IPS DF 6.9 (cell line): ENCODE results near the gene RBM42.
A peak's percentile ranks its signal among the peaks of the same experiment; 100 is the strongest.

ENCODE experiments used
- DNase-seq: peaks from one replicate; pipeline ENCODE4 v3.0.0-alpha.2; 2013; ENCODE audit warnings: low read depth, low spot score
- H3K27ac ChIP-seq: one replicate; pipeline ENCODE4 v1.5.1; 2013; ENCODE audit warnings: low read length, control low read depth
- H3K27me3 ChIP-seq: 2 replicates; pipeline ENCODE4 v1.6.1; 2013; ENCODE audit warnings: mild to moderate bottlenecking, low read length; ENCODE audit not compliant: control insufficient read depth, insufficient read depth
- H3K36me3 ChIP-seq: 2 replicates; pipeline ENCODE4 v1.6.1; 2013; ENCODE audit warnings: low read length; ENCODE audit not compliant: control insufficient read depth, insufficient read depth
- H3K4me1 ChIP-seq: 2 replicates; pipeline ENCODE4 v1.6.1; 2013; ENCODE audit warnings: low read length; ENCODE audit not compliant: control insufficient read depth, insufficient read depth
- H3K4me3 ChIP-seq: 2 replicates; pipeline ENCODE4 v1.5.1; 2013; ENCODE audit warnings: mild to moderate bottlenecking, low read length
- H3K9me3 ChIP-seq: 2 replicates; pipeline ENCODE4 v1.6.1; 2013; ENCODE audit warnings: low read length, inconsistent platforms; ENCODE audit not compliant: control insufficient read depth, insufficient read depth
- WGBS: extraction: QIAGEN DNeasy Blood & Tissue Kit; methylation state at CpG from one replicate; pipeline ENCODE4 v1.1.7; 2013; ENCODE audit warnings: mixed read lengths, missing lambda C conversion rate; ENCODE audit not compliant: insufficient read length, insufficient coverage; 5-methylcytosine and 5-hydroxymethylcytosine counted together

The RBM42 gene

DNA sequence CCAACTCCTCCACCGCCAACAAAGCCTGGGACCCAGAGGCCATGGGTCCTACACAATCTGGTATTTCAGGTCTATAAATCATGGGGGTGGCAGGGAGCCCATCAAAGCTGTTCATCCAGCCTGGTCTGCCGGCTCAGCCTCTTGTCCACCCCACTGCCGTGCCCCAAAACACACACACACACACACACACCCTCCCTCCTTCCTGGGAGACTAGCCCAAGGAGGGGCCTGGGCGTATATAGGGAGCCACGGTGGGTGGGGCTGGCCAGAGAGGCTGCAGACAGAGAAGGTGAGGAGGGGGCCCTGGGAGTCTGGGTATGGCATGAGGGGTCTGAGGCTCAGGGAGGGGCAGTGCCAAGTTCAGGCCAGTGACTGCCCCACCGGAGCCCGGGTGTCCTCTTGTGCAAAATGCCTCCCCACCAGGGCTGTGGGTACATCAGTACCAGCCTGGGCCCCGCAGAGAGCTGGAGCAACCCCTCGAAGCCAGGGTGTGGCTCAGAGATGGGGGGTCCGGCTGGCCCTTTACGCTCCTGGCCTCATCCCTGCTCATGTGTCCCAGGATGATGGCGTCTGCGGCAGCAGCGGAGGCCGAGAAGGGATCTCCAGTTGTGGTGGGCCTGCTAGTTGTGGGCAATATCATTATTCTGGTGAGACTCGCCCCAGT lies 37.5 kb downstream of the RBM42 start, which contains the start of gene UPK1A:
Gene UPK1A, plus strand, starts transcription at position 267 of the 663 bp plus-strand sequence. Its CDS starts 296 bp downstream, at position 563.
- Histone ChIP-seq H3K9me3 (no peaks in the 10 kb centered on the region), H3K27me3 (no peaks in the 10 kb centered on the region), H3K27ac (no peak within 1 kb of the TSS), H3K4me1 (no peaks in the 10 kb centered on the region), H3K36me3 (no peaks in the 10 kb centered on the region), H3K4me3 (no peak within 1 kb of the TSS)
- DNase-seq, result no peak
- WGBS, result no CpG with 5 or more reads among the region's 16 CpGs

GRCh38 chr19:35669566-35669965 lies 40.7 kb downstream of the RBM42 start:
- Histone ChIP-seq H3K4me3 (no peak overlapping the region), H3K36me3 (no peaks in the 10 kb centered on the region), H3K27ac (no peak overlapping the region), H3K4me1 (no peaks in the 10 kb centered on the region), H3K9me3 (no peaks in the 10 kb centered on the region), H3K27me3 (no peaks in the 10 kb centered on the region)
- no CpG with 5 or more reads among the region's 6 CpGs for WGBS
- DNase-seq, result no peak

- Histone ChIP-seq H3K9me3 (no peaks in the 10 kb centered on the region), H3K36me3 (no peaks in the 10 kb centered on the region), H3K27me3 (no peaks in the 10 kb centered on the region), H3K4me3 (no peak overlapping the region), H3K4me1 (no peaks in the 10 kb centered on the region), H3K27ac (no peak overlapping the region)
- DNase-seq, result no peak
- WGBS, result no CpG with 5 or more reads among the region's 4 CpGs
These were observed 41.1 kb downstream of the RBM42 start for GRCh38 chr19:35669974-35670373.

DNA sequence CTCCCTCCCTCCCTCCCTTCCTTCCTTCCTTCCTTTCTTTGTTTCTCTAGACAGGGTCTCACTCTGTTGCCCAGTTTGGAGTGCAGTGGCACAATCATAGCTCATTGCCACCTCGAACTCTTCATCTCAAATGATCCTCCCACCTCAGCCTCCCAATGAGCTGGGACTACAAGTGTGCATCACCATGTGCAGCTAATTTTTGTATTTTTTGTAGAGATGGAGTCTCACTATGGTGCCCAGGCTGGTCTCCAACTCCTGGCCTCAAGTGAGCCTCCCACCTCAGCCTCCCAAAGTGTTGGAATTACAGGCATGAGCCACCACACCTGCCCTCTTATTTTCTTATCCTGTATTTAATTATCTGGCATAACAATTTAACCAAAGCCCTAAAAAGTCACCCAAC lies 41.9 kb downstream of the RBM42 start:
- Histone ChIP-seq H3K9me3 (no peaks in the 10 kb centered on the region), H3K4me1 (no peaks in the 10 kb centered on the region), H3K27ac (no peak overlapping the region), H3K36me3 (no peaks in the 10 kb centered on the region), H3K4me3 (no peak overlapping the region), H3K27me3 (no peaks in the 10 kb centered on the region)
- WGBS, result no CpG with 5 or more reads among the region's 1 CpG
- DNase-seq, result no peak

- no peak for DNase-seq
- no CpG with 5 or more reads among the region's 3 CpGs for WGBS
- H3K36me3 ChIP-seq, result no peaks in the 10 kb centered on the region
- H3K9me3 ChIP-seq, result no peaks in the 10 kb centered on the region
- no peak overlapping the region for H3K4me3 ChIP-seq
- H3K27me3 ChIP-seq, result no peaks in the 10 kb centered on the region
- H3K27ac ChIP-seq, result no peak overlapping the region
- no peaks in the 10 kb centered on the region for H3K4me1 ChIP-seq
These were observed 43.0 kb downstream of the RBM42 start for GRCh38 chr19:35671818-35672217.

DNA sequence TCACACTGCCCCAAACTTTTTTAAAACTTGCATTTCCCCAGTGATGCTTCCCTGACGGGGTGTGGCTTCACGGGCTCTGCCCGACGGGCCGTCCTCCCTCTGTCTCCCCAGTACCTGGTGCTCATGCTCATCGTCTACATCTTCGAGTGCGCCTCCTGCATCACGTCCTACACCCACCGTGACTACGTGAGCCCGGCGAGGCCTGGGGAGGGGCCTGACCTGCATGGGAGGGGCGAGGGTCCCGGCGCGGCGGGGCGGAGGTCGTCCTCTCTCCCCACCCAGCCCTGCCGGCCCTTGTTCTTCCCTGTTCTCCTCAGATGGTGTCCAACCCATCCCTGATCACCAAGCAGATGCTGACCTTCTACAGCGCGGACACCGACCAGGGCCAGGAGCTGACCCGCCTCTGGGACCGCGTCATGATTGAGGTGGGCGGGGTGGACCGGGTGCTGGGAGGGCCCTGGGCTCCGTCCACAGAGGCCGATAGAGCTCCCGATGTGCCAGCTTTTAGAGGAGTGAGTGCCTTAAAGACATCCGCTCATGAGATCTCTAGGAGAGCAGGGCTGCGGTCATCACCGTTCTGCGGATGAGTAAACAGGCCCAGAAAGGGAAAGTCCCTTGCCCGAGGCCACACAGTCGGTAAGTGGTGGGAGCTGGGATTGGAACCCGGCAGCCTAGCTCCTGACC lies 44.4 kb downstream of the RBM42 start:
- Histone ChIP-seq H3K4me3 (peak overlapping the region; percentile 74), H3K27ac (no peak overlapping the region), H3K9me3 (no peaks in the 10 kb centered on the region), H3K36me3 (no peaks in the 10 kb centered on the region), H3K27me3 (no peaks in the 10 kb centered on the region), H3K4me1 (no peaks in the 10 kb centered on the region)
- peak; percentile 37 for DNase-seq
- no CpG with 5 or more reads among the region's 39 CpGs for WGBS

GRCh38 chr19:35675589-35676140 lies 46.8 kb downstream of the RBM42 start:
- Histone ChIP-seq H3K27ac (no peak overlapping the region), H3K27me3 (no peaks in the 10 kb centered on the region), H3K4me3 (no peak overlapping the region), H3K36me3 (no peaks in the 10 kb centered on the region), H3K9me3 (no peaks in the 10 kb centered on the region), H3K4me1 (no peaks in the 10 kb centered on the region)
- no peak for DNase-seq
- no CpG with 5 or more reads among the region's 15 CpGs for WGBS
